K562 (cell line): ENCODE results near the gene GGA3. TPM values are rescaled to one million over a fixed set of nuclear protein-coding genes. Genes with fewer than 3 reads are reported as not detected.

Source experiments
- BCL6 ChIP-seq: fragments of 250-450 bp; sonication (Bioruptor Pico); IDR thresholded peaks from 2 replicates; pipeline ENCODE4 v1.4.0; 2020
- KDM4B ChIP-seq, 2 experiments: fragments of 450-650 bp in 1 of 2; sonication (generic) in 1 of 2; IDR thresholded peaks; 2 replicates each; pipeline ENCODE4 v1.6.1; 2016 to 2017; ENCODE audit warnings: borderline replicate concordance in 2 of 2, antibody characterized with exemption in 1 of 2, low read depth in 1 of 2, mild to moderate bottlenecking in 1 of 2
- KHSRP ChIP-seq: fragments of 450-650 bp; IDR thresholded peaks from 2 replicates; pipeline ENCODE4 v1.6.1; 2017
- L3MBTL2 ChIP-seq: fragments of 450-650 bp; IDR thresholded peaks from 2 replicates; pipeline ENCODE4 v1.6.1; 2016; ENCODE audit warnings: mild to moderate bottlenecking, moderate library complexity
- RAD51 ChIP-seq: fragments of 450-650 bp; IDR thresholded peaks from 2 replicates; pipeline ENCODE4 v1.7.1; 2016; ENCODE audit warnings: low read depth, mild to moderate bottlenecking, borderline replicate concordance
- RB1 ChIP-seq: fragments of 450-650 bp; IDR thresholded peaks from 2 replicates; pipeline ENCODE4 v1.6.1; 2017; ENCODE audit warnings: low read depth, mild to moderate bottlenecking
- RERE ChIP-seq: sonication (generic); formaldehyde crosslinking; IDR thresholded peaks from 2 replicates; pipeline ENCODE4 v1.8.0; 2023; ENCODE audit warnings: missing genetic modification reagents, mild to moderate bottlenecking, borderline replicate concordance
- SAP30 ChIP-seq: fragments of 200-600 bp; sonication (generic); IDR thresholded peaks from 2 replicates; pipeline ENCODE4 v1.6.1; 2012; ENCODE audit warnings: borderline replicate concordance, low read depth, mild to moderate bottlenecking, moderate library complexity, low read length, control low read depth, inconsistent platforms; ENCODE audit not compliant: insufficient read depth, poor library complexity, severe bottlenecking
- TAF15 ChIP-seq: fragments of 200-400 bp; formaldehyde crosslinking; IDR thresholded peaks from 2 replicates; pipeline ENCODE4 v1.6.1; 2017; ENCODE audit warnings: mild to moderate bottlenecking, low read depth, low read length, moderate library complexity
- TEAD4 ChIP-seq, 2 experiments: sonication (generic) in 1 of 2; formaldehyde crosslinking in 1 of 2; IDR thresholded peaks; 2 replicates each; pipeline versions ENCODE4 v1.6.1 to v1.8.0; 2012 to 2022; ENCODE audit warnings: borderline replicate concordance in 1 of 2, inconsistent platforms in 1 of 2, low read length in 1 of 2, mild to moderate bottlenecking in 1 of 2, missing genetic modification reagents in 1 of 2
- ZBTB12 ChIP-seq: fragments of 250-450 bp; sonication (Bioruptor Pico); IDR thresholded peaks from 2 replicates; pipeline ENCODE4 v1.4.0; 2020
- polyA plus RNA-seq, 8 experiments: library from polyadenylated mRNA; depleted of rRNA in 4 of 8; stranded (reverse) in 5 of 8; unstranded in 3 of 8; fragments of >200 nt; fragmentation: Nextera tagmentation in 2 of 8; fragmentation: Illumina TruSeq in 1 of 8; extraction: Ambion mirVana in 2 of 8; extraction: Trizol in 1 of 8; gene quantifications; 2 replicates each; pipeline versions ENCODE4 v1.2.1 to v1.2.3, GENCODE V29; 2011 to 2014; ENCODE audit warnings: inconsistent platforms in 1 of 8, missing spikeins in 1 of 8
- total RNA-seq, 7 experiments: library from RNA; depleted of rRNA in 6 of 7; stranded (reverse); fragments of >200 nt in 6 of 7; fragmentation: Illumina TruSeq in 2 of 7; extraction: Trizol in 2 of 7; gene quantifications; 2 replicates each; pipeline versions ENCODE4 v1.2.1 to v1.2.3, GENCODE V29; 2011 to 2021; ENCODE audit warnings: low replicate concordance in 1 of 7
- TF ChIP-seq, protein P1 (sequence below): fragments of 450-650 bp; IDR thresholded peaks from 2 replicates; pipeline ENCODE4 v1.6.1; 2017; ENCODE audit warnings: antibody characterized with exemption, mild to moderate bottlenecking
- TF ChIP-seq, protein P2 (sequence below): fragments of 450-650 bp; IDR thresholded peaks from 2 replicates; pipeline ENCODE4 v1.6.1; 2016; ENCODE audit warnings: borderline replicate concordance

Gene GGA3
- total and polyA plus RNA-seq, 9 of the 15 experiments (the other 6 are each of a cell fraction or from before 2014, with no cell fraction given), result 5.7 to 64.9 (median 25.4) TPM

- TF ChIP-seq, protein P1, sequence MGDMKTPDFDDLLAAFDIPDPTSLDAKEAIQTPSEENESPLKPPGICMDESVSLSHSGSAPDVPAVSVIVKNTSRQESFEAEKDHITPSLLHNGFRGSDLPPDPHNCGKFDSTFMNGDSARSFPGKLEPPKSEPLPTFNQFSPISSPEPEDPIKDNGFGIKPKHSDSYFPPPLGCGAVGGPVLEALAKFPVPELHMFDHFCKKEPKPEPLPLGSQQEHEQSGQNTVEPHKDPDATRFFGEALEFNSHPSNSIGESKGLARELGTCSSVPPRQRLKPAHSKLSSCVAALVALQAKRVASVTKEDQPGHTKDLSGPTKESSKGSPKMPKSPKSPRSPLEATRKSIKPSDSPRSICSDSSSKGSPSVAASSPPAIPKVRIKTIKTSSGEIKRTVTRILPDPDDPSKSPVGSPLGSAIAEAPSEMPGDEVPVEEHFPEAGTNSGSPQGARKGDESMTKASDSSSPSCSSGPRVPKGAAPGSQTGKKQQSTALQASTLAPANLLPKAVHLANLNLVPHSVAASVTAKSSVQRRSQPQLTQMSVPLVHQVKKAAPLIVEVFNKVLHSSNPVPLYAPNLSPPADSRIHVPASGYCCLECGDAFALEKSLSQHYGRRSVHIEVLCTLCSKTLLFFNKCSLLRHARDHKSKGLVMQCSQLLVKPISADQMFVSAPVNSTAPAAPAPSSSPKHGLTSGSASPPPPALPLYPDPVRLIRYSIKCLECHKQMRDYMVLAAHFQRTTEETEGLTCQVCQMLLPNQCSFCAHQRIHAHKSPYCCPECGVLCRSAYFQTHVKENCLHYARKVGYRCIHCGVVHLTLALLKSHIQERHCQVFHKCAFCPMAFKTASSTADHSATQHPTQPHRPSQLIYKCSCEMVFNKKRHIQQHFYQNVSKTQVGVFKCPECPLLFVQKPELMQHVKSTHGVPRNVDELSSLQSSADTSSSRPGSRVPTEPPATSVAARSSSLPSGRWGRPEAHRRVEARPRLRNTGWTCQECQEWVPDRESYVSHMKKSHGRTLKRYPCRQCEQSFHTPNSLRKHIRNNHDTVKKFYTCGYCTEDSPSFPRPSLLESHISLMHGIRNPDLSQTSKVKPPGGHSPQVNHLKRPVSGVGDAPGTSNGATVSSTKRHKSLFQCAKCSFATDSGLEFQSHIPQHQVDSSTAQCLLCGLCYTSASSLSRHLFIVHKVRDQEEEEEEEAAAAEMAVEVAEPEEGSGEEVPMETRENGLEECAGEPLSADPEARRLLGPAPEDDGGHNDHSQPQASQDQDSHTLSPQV, result peak; percentile 81
- TF ChIP-seq RAD51 (no peak), TEAD4 (IDR thresholded peaks at IDR 0.05; ENCODE audit: low read length) (no peak), TEAD4 (CRISPR knock-in tag; IDR thresholded peaks at IDR 0.05; ENCODE audit: borderline replicate concordance) (no peak), ZBTB12 (CRISPR knock-in tag) (peak; percentile 90), L3MBTL2 (peak; percentile 90), KHSRP (no peak), SAP30 (peak; percentile 92), BCL6 (CRISPR knock-in tag) (no peak), KDM4B (IDR thresholded peaks at IDR 0.05; ENCODE audit: borderline replicate concordance in 2 of 2, low read depth in 1 of 2) (no peak), RB1 (peak; percentile 97), RERE (CRISPR knock-in tag) (no peak), TAF15 (no peak)
- TF ChIP-seq, protein P2, sequence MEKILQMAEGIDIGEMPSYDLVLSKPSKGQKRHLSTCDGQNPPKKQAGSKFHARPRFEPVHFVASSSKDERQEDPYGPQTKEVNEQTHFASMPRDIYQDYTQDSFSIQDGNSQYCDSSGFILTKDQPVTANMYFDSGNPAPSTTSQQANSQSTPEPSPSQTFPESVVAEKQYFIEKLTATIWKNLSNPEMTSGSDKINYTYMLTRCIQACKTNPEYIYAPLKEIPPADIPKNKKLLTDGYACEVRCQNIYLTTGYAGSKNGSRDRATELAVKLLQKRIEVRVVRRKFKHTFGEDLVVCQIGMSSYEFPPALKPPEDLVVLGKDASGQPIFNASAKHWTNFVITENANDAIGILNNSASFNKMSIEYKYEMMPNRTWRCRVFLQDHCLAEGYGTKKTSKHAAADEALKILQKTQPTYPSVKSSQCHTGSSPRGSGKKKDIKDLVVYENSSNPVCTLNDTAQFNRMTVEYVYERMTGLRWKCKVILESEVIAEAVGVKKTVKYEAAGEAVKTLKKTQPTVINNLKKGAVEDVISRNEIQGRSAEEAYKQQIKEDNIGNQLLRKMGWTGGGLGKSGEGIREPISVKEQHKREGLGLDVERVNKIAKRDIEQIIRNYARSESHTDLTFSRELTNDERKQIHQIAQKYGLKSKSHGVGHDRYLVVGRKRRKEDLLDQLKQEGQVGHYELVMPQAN, result peak; percentile 72; the same call in 1 of the 2 replicates
Measured at GRCh38 chr17:75271233-75271954, 10.0 kb upstream of the GGA3 start (continued).
